Measurements from ENCODE around the gene SLC27A5. TPM values are rescaled to one million over a fixed set of nuclear protein-coding genes. Genes with fewer than 3 reads are reported as not detected.

SLC27A5 gene
- total and polyA plus RNA-seq, 10 donors: 6.0 to 26.8 (median 8.6) TPM

DNA sequence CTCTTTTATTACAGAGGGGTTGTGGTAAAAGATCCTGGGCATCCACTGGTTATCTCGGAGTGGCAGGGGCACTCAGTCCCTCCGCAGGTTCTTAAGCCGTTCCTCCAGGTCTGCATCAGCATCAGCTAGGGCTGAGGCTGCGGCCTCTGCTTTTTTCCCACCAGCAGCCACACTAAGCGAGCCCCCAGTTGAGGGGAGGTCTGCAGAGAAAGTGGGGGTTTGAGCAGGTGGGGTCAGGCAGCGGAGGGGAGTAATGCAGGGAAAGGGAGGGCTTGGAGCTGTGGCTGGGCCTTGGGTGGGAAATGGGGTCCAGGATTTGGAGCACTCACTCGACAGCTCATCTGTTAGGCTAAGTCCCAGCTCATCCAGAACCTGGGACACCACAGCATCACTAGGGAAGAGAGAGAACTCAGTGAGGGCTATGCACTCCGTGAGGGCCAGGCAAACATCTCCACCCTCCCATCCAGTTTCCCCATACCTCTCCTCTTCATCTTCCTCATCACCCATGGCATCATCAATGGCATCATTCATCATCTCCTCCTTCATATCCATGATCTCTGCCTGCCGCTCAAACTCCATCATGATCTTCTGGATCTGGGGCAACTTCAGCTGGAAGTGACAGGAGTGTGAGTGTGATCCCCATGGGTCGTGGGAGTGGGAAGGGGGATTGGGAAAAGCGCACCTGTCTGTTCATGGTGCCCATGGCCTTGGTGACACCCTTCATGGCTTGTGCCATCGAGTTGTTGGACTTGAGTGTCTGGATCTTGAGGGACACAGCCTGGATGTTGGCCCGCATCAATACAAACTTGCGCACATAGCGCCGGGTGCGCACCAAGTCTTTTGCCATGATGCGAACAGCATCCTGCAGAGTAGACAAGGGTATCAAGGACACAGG is 40.0 kb upstream of the SLC27A5 start:
- 93 to 95% (median 94%) methylated on average over 17 to 18 of the region's 18 CpGs for WGBS, 5 donors
- TF ChIP-seq POLR2A (IDR thresholded peaks at IDR 0.05) (no peak), POLR2AphosphoS5 (IDR thresholded peaks at IDR 0.05) (peak in 2 of 3 donors; percentile 50 to 53)
- TF ChIP-seq, protein P1, sequence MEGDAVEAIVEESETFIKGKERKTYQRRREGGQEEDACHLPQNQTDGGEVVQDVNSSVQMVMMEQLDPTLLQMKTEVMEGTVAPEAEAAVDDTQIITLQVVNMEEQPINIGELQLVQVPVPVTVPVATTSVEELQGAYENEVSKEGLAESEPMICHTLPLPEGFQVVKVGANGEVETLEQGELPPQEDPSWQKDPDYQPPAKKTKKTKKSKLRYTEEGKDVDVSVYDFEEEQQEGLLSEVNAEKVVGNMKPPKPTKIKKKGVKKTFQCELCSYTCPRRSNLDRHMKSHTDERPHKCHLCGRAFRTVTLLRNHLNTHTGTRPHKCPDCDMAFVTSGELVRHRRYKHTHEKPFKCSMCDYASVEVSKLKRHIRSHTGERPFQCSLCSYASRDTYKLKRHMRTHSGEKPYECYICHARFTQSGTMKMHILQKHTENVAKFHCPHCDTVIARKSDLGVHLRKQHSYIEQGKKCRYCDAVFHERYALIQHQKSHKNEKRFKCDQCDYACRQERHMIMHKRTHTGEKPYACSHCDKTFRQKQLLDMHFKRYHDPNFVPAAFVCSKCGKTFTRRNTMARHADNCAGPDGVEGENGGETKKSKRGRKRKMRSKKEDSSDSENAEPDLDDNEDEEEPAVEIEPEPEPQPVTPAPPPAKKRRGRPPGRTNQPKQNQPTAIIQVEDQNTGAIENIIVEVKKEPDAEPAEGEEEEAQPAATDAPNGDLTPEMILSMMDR (IDR thresholded peaks at IDR 0.05 in 8 of 11, conservative IDR thresholded peaks at IDR 0.05 in 3 of 11): no peak

DNA sequence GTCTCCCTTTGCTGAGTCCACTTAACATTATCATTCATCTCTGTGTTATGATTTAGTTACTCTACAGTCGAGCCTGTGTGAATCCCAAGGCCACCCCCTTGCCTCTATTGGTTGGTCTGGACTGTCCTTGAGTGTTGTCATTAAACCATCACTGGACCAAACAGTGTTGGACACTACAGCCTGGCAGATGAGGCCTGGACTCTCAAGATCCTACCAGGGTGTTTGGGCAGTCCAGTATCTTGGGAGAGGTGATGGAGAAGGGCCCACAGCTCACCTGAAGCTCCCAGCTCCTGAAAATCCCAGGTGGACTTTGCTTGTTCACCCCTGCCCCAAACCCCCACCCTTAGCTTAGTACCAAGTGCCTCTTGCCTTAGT is 39.3 kb upstream of the SLC27A5 start:
- H3K36me3 ChIP-seq: peaks cover 14 to 88% (median 75%) of the 10 kb centered on the region in 6 donors
- no peaks in the 10 kb centered on the region for H3K27me3 ChIP-seq (replicated peaks in 1 of 7)
- no peak for DNase-seq
- intact Hi-C loops (cut with DNase I; ENCODE audit: low total_unique reads): no loop called here
- H3K27ac ChIP-seq: no peak overlapping the region
- TF ChIP-seq, protein P1 (IDR thresholded peaks at IDR 0.05 in 8 of 11, conservative IDR thresholded peaks at IDR 0.05 in 3 of 11): no peak
- no peak for TF ChIP-seq POLR2AphosphoS5 (IDR thresholded peaks at IDR 0.05)
- 50 to 63% (median 50%) methylated on average over 1 of the region's 1 CpG for WGBS, 5 donors
- H3K4me1 ChIP-seq: peaks cover 31 to 73% (median 46%) of the 10 kb centered on the region in 6 donors
- H3K4me3 ChIP-seq: no peak overlapping the region
- no peaks in the 10 kb centered on the region for H3K9me3 ChIP-seq

More for the DNA sequence above, 40.0 kb upstream of the SLC27A5 start:
- Histone ChIP-seq H3K9me3 (no peaks in the 10 kb centered on the region), H3K27ac (no peak overlapping the region), H3K4me1 (peaks cover 30 to 73% (median 46%) of the 10 kb centered on the region in 6 donors), H3K27me3 (replicated peaks in 1 of 7) (no peaks in the 10 kb centered on the region), H3K36me3 (peaks cover 14 to 88% (median 79%) of the 10 kb centered on the region in 6 donors), H3K4me3 (no peak overlapping the region)
- no peak for DNase-seq
- intact Hi-C loops (cut with DNase I; ENCODE audit: low total_unique reads): no loop called here

DNA sequence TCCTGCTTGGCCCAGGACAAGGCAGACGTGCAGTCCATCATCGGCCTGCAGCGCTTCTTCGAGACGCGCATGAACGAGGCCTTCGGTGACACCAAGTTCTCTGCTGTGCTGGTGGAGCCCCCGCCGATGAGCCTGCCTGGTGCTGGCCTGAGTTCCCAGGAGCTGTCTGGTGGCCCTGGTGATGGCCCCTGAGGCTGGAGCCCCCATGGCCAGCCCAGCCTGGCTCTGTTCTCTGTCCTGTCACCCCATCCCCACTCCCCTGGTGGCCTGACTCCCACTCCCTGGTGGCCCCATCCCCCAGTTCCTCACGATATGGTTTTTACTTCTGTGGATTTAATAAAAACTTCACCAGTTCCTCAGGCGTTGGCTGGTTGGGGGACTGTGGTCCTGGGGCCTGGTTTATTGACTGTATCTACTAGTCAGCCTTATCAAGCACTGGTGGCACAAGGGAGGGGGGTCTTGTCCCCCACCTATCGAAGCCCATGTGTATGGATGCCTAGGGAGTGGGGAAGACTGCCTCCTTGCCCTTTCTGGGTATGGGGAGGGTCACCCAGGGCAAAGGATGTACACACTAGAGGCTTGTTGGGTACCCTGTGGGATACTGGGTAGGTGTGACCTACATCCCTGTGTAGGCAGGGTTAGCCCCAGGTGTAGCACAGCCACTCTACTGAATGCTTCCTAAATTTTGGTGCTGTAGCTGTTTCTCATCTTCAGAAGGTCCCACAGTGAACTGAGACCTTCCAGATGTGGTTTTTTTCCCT is 38.8 kb upstream of the SLC27A5 start:
- DNase-seq: no peak

More for the DNA sequence above, 38.8 kb upstream of the SLC27A5 start:
- WGBS, 5 donors: 90 to 98% (median 96%) methylated on average over 12 to 13 of the region's 13 CpGs
- no peaks in the 10 kb centered on the region for H3K9me3 ChIP-seq
- no peak overlapping the region for H3K4me3 ChIP-seq
- H3K4me1 ChIP-seq: peaks cover 32 to 73% (median 46%) of the 10 kb centered on the region in 6 donors
- peaks cover 14 to 88% (median 71%) of the 10 kb centered on the region in 6 donors for H3K36me3 ChIP-seq
- H3K27me3 ChIP-seq (replicated peaks in 1 of 7): no peaks in the 10 kb centered on the region
- TF ChIP-seq, protein P1 (IDR thresholded peaks at IDR 0.05 in 8 of 11, conservative IDR thresholded peaks at IDR 0.05 in 3 of 11): no peak
- TF ChIP-seq POLR2A (IDR thresholded peaks at IDR 0.05): no peak
- peak in 2 of 3 donors; percentile 54 to 69 for TF ChIP-seq POLR2AphosphoS5 (IDR thresholded peaks at IDR 0.05)
- no peak overlapping the region for H3K27ac ChIP-seq
- intact Hi-C loops (cut with DNase I; ENCODE audit: low total_unique reads): no loop called here
